HEK293 (cell line): ENCODE measurements around the gene WWOX.

Source experiments
- CTCF ChIA-PET: fragments of 350-600 bp; formaldehyde crosslinking; extraction: SDS; loops from one replicate; lab custom pipeline; 2021; ENCODE audit warnings: antibody characterized with exemption; lab: Yijun Ruan, JAX
- POLR2A ChIA-PET: fragments of 300-600 bp; formaldehyde crosslinking; extraction: SDS; loops from one replicate; lab custom pipeline; 2020; ENCODE audit warnings: antibody characterized with exemption, inconsistent platforms; lab: Yijun Ruan, JAX
- H3K27ac ChIP-seq: fragments of 200-500 bp; sonication (Bioruptor generic); 2 replicates; pipeline ENCODE4 v1.5.1; 2014; ENCODE audit warnings: low read depth, low read length, control low read depth, inconsistent platforms; ENCODE audit errors: extremely low read depth
- H3K36me3 ChIP-seq, 2 experiments: fragments of 200-500 bp in 1 of 2; sonication (Bioruptor generic) in 1 of 2; 1 replicate in 1 of 2; 2 replicates in 1 of 2; pipeline ENCODE4 v1.5.1; 2014 to 2017; ENCODE audit warnings: inconsistent platforms in 2 of 2, low read length in 2 of 2; ENCODE audit not compliant: control insufficient read depth in 2 of 2, insufficient read depth in 1 of 2
- H3K4me1 ChIP-seq: fragments of 200-500 bp; sonication (Bioruptor generic); 2 replicates; pipeline ENCODE4 v1.5.1; 2014; ENCODE audit warnings: mild to moderate bottlenecking, low read length, inconsistent platforms; ENCODE audit not compliant: control insufficient read depth, insufficient read depth
- H3K4me3 ChIP-seq: 2 replicates; pipeline ENCODE4 v1.5.1; 2011; ENCODE audit warnings: low read depth, mild to moderate bottlenecking, control low read depth, low read length, moderate library complexity
- H3K9me3 ChIP-seq: fragments of 200-500 bp; sonication (Bioruptor generic); 2 replicates; pipeline ENCODE4 v1.5.1; 2014; ENCODE audit warnings: low read depth, low read length, inconsistent platforms; ENCODE audit not compliant: control insufficient read depth, insufficient read depth
- BCL11A ChIP-seq: fragments of 450-650 bp; formaldehyde crosslinking; IDR thresholded peaks from 2 replicates; pipeline ENCODE4 v1.5.1; 2016; ENCODE audit warnings: low read depth, missing biosample characterization, missing genetic modification characterization
- KLF7 ChIP-seq: fragments of 450-650 bp; formaldehyde crosslinking; IDR thresholded peaks from 2 replicates; pipeline ENCODE4 v1.5.1; 2016; ENCODE audit warnings: missing biosample characterization, missing genetic modification characterization, borderline replicate concordance
- PRDM1 ChIP-seq: fragments of 450-650 bp; formaldehyde crosslinking; IDR thresholded peaks from 2 replicates; pipeline ENCODE4; 2016; ENCODE audit warnings: missing biosample characterization, missing genetic modification characterization
- TRIM28 ChIP-seq: IDR thresholded peaks from 2 replicates; pipeline ENCODE4 v1.6.1; 2011; ENCODE audit warnings: low read length, control low read depth, borderline replicate concordance
- ZBTB20 ChIP-seq: fragments of 450-650 bp; formaldehyde crosslinking; IDR thresholded peaks from 2 replicates; pipeline ENCODE4 v1.5.1; 2016; ENCODE audit warnings: missing biosample characterization, missing genetic modification characterization
- ZFP41 ChIP-seq: fragments of 450-650 bp; formaldehyde crosslinking; IDR thresholded peaks from 2 replicates; pipeline ENCODE4 v1.5.1; 2016; ENCODE audit warnings: missing biosample characterization, missing genetic modification characterization, borderline replicate concordance
- ZNF112 ChIP-seq: fragments of 450-650 bp; formaldehyde crosslinking; IDR thresholded peaks from 2 replicates; pipeline ENCODE4 v1.5.0; 2017; ENCODE audit warnings: missing biosample characterization, missing genetic modification characterization
- ZNF155 ChIP-seq: fragments of 450-650 bp; formaldehyde crosslinking; IDR thresholded peaks from 2 replicates; pipeline ENCODE4 v1.5.1; 2016; ENCODE audit warnings: missing biosample characterization, missing genetic modification characterization
- ZNF366 ChIP-seq: fragments of 450-650 bp; formaldehyde crosslinking; conservative IDR thresholded peaks from 2 replicates; pipeline ENCODE4 v1.5.1; 2016; ENCODE audit warnings: missing biosample characterization, missing genetic modification characterization
- ZNF37A ChIP-seq: fragments of 450-650 bp; IDR thresholded peaks from 2 replicates; pipeline ENCODE4 v1.5.1; 2018; ENCODE audit warnings: missing biosample characterization, missing genetic modification characterization
- ZNF426 ChIP-seq: fragments of 450-650 bp; formaldehyde crosslinking; IDR thresholded peaks from 2 replicates; pipeline ENCODE4 v1.5.1; 2017; ENCODE audit warnings: missing biosample characterization, missing genetic modification characterization, mild to moderate bottlenecking, inconsistent platforms, moderate library complexity
- ZNF510 ChIP-seq: fragments of 450-650 bp; formaldehyde crosslinking; IDR thresholded peaks from 2 replicates; pipeline ENCODE4 v1.5.1; 2018; ENCODE audit warnings: mild to moderate bottlenecking, missing genetic modification characterization, missing biosample characterization; ENCODE audit not compliant: insufficient replicate concordance
- ZNF561 ChIP-seq: fragments of 450-650 bp; IDR thresholded peaks from 2 replicates; pipeline ENCODE4 v1.5.1; 2018; ENCODE audit warnings: missing biosample characterization, missing genetic modification characterization, borderline replicate concordance
- ZNF585B ChIP-seq: fragments of 450-650 bp; formaldehyde crosslinking; IDR thresholded peaks from 2 replicates; pipeline ENCODE4 v1.5.1; 2016; ENCODE audit warnings: missing biosample characterization, missing genetic modification characterization
- ZNF645 ChIP-seq: fragments of 450-650 bp; formaldehyde crosslinking; IDR thresholded peaks from 2 replicates; pipeline ENCODE4; 2016; ENCODE audit warnings: missing biosample characterization, missing genetic modification characterization
- ZNF791 ChIP-seq: fragments of 450-650 bp; formaldehyde crosslinking; IDR thresholded peaks from 2 replicates; pipeline ENCODE4 v1.5.1; 2016; ENCODE audit warnings: missing biosample characterization, missing genetic modification characterization
- TF ChIP-seq, protein P1 (sequence below): fragments of 450-650 bp; formaldehyde crosslinking; IDR thresholded peaks from 2 replicates; pipeline ENCODE4 v1.5.1; 2017; ENCODE audit warnings: missing biosample characterization, missing genetic modification characterization
- TF ChIP-seq, protein P2 (sequence below): fragments of 450-650 bp; formaldehyde crosslinking; IDR thresholded peaks from 2 replicates; pipeline ENCODE4 v1.5.1; 2016; ENCODE audit warnings: missing biosample characterization, missing genetic modification characterization, borderline replicate concordance
- TF ChIP-seq, protein P3 (sequence below): fragments of 450-650 bp; formaldehyde crosslinking; IDR thresholded peaks from 2 replicates; pipeline ENCODE4 v1.5.1; 2016; ENCODE audit warnings: missing biosample characterization, missing genetic modification characterization
- TF ChIP-seq, protein P4 (sequence below): fragments of 450-650 bp; formaldehyde crosslinking; IDR thresholded peaks from 2 replicates; pipeline ENCODE4 v1.5.1; 2017; ENCODE audit warnings: missing biosample characterization, mild to moderate bottlenecking, missing genetic modification characterization, moderate library complexity
- TF ChIP-seq, protein P5 (sequence below): fragments of 450-650 bp; formaldehyde crosslinking; IDR thresholded peaks from 2 replicates; pipeline ENCODE4 v1.5.1; 2016; ENCODE audit warnings: missing biosample characterization, missing genetic modification characterization, low read depth
- TF ChIP-seq, protein P6 (sequence below): fragments of 450-650 bp; formaldehyde crosslinking; IDR thresholded peaks from 2 replicates; pipeline ENCODE4 v1.5.1; 2016; ENCODE audit warnings: missing biosample characterization, missing genetic modification characterization, borderline replicate concordance

WWOX gene

DNA sequence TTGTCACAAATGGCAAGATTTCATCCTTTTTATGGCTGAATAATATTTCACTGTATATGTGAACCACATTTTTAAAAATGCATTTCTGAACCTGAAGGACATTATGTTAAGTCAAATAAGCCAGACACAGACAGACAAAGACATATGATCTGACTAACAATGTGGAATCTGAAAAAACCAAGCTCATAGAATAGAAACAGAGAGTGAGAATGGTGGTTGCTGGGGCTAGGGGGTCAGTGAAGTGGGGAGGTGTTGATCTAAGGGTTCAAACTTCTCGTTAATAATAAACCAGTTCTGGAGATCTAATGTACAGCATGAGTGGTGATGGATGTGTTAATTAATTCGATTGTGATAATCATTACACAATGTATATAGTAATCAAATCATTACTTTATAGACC, 475.1 kb downstream of the WWOX start:
- H3K4me1 ChIP-seq = no peaks in the 10 kb centered on the region
- H3K9me3 ChIP-seq = no peaks in the 10 kb centered on the region
- POLR2A ChIA-PET = no interaction called here
- no peaks in the 10 kb centered on the region for H3K36me3 ChIP-seq
- TF ChIP-seq PRDM1 (tag by site-specific recombination) (no peak), TRIM28 (no peak), ZNF366 (tag by site-specific recombination) (no peak), ZNF585B (tag by site-specific recombination) (no peak), ZNF37A (tag by site-specific recombination) (no peak), ZNF791 (tag by site-specific recombination) (no peak), BCL11A (tag by site-specific recombination) (no peak), ZNF645 (tag by site-specific recombination) (no peak), ZBTB20 (tag by site-specific recombination) (no peak), ZNF426 (tag by site-specific recombination) (no peak), ZFP41 (no peak), ZNF112 (no peak), ZNF510 (tag by site-specific recombination) (no peak), ZNF155 (tag by site-specific recombination) (no peak)
- TF ChIP-seq, protein P1, sequence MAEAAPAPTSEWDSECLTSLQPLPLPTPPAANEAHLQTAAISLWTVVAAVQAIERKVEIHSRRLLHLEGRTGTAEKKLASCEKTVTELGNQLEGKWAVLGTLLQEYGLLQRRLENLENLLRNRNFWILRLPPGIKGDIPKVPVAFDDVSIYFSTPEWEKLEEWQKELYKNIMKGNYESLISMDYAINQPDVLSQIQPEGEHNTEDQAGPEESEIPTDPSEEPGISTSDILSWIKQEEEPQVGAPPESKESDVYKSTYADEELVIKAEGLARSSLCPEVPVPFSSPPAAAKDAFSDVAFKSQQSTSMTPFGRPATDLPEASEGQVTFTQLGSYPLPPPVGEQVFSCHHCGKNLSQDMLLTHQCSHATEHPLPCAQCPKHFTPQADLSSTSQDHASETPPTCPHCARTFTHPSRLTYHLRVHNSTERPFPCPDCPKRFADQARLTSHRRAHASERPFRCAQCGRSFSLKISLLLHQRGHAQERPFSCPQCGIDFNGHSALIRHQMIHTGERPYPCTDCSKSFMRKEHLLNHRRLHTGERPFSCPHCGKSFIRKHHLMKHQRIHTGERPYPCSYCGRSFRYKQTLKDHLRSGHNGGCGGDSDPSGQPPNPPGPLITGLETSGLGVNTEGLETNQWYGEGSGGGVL (tag by site-specific recombination) = no peak
- TF ChIP-seq, protein P2, sequence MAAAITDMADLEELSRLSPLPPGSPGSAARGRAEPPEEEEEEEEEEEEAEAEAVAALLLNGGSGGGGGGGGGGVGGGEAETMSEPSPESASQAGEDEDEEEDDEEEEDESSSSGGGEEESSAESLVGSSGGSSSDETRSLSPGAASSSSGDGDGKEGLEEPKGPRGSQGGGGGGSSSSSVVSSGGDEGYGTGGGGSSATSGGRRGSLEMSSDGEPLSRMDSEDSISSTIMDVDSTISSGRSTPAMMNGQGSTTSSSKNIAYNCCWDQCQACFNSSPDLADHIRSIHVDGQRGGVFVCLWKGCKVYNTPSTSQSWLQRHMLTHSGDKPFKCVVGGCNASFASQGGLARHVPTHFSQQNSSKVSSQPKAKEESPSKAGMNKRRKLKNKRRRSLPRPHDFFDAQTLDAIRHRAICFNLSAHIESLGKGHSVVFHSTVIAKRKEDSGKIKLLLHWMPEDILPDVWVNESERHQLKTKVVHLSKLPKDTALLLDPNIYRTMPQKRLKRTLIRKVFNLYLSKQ (tag by site-specific recombination) = no peak
- TF ChIP-seq, protein P3, sequence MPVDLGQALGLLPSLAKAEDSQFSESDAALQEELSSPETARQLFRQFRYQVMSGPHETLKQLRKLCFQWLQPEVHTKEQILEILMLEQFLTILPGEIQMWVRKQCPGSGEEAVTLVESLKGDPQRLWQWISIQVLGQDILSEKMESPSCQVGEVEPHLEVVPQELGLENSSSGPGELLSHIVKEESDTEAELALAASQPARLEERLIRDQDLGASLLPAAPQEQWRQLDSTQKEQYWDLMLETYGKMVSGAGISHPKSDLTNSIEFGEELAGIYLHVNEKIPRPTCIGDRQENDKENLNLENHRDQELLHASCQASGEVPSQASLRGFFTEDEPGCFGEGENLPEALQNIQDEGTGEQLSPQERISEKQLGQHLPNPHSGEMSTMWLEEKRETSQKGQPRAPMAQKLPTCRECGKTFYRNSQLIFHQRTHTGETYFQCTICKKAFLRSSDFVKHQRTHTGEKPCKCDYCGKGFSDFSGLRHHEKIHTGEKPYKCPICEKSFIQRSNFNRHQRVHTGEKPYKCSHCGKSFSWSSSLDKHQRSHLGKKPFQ (tag by site-specific recombination) = no peak
- H3K4me3 ChIP-seq = no peak overlapping the region
- H3K27ac ChIP-seq = no peak overlapping the region
- CTCF ChIA-PET = interaction anchor here (0.7 kb wide), 1 partner anchor 18 kb away, joined by 3 read pairs; no protein-coding TSS in a partner anchor

DNA sequence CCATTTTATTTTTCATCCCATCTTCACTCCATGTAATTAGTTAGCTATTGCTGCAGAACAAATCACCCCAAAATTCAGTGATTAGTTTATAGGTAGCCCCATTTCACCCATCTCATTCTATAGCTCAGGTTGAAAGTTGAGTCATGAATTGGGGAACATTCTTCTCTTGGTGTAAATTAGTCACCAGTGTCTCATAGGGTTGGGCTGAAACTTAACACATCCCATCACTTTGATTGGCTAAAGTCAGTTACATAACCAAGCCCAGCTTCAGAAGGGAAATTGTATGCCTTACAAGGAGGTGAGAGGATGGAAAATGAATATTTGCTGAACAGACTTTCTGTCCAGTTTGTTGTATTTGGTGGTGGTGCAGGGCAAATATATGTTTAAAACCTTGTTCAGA, 477.5 kb downstream of the WWOX start:
- CTCF ChIA-PET = no interaction called here

More for the DNA sequence above, 477.5 kb downstream of the WWOX start:
- H3K4me3 ChIP-seq = no peak overlapping the region
- TF ChIP-seq, protein P4, sequence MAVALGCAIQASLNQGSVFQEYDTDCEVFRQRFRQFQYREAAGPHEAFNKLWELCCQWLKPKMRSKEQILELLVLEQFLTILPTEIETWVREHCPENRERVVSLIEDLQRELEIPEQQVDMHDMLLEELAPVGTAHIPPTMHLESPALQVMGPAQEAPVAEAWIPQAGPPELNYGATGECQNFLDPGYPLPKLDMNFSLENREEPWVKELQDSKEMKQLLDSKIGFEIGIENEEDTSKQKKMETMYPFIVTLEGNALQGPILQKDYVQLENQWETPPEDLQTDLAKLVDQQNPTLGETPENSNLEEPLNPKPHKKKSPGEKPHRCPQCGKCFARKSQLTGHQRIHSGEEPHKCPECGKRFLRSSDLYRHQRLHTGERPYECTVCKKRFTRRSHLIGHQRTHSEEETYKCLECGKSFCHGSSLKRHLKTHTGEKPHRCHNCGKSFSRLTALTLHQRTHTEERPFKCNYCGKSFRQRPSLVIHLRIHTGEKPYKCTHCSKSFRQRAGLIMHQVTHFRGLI (tag by site-specific recombination) = 0 out of 2 replicates have a peak, but pooled peaks have one; percentile 31
- TF ChIP-seq, protein P5, sequence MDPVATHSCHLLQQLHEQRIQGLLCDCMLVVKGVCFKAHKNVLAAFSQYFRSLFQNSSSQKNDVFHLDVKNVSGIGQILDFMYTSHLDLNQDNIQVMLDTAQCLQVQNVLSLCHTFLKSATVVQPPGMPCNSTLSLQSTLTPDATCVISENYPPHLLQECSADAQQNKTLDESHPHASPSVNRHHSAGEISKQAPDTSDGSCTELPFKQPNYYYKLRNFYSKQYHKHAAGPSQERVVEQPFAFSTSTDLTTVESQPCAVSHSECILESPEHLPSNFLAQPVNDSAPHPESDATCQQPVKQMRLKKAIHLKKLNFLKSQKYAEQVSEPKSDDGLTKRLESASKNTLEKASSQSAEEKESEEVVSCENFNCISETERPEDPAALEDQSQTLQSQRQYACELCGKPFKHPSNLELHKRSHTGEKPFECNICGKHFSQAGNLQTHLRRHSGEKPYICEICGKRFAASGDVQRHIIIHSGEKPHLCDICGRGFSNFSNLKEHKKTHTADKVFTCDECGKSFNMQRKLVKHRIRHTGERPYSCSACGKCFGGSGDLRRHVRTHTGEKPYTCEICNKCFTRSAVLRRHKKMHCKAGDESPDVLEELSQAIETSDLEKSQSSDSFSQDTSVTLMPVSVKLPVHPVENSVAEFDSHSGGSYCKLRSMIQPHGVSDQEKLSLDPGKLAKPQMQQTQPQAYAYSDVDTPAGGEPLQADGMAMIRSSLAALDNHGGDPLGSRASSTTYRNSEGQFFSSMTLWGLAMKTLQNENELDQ (tag by site-specific recombination) = no peak
- TF ChIP-seq ZNF561 (tag by site-specific recombination) (no peak), KLF7 (tag by site-specific recombination) (no peak)
- TF ChIP-seq, protein P6, sequence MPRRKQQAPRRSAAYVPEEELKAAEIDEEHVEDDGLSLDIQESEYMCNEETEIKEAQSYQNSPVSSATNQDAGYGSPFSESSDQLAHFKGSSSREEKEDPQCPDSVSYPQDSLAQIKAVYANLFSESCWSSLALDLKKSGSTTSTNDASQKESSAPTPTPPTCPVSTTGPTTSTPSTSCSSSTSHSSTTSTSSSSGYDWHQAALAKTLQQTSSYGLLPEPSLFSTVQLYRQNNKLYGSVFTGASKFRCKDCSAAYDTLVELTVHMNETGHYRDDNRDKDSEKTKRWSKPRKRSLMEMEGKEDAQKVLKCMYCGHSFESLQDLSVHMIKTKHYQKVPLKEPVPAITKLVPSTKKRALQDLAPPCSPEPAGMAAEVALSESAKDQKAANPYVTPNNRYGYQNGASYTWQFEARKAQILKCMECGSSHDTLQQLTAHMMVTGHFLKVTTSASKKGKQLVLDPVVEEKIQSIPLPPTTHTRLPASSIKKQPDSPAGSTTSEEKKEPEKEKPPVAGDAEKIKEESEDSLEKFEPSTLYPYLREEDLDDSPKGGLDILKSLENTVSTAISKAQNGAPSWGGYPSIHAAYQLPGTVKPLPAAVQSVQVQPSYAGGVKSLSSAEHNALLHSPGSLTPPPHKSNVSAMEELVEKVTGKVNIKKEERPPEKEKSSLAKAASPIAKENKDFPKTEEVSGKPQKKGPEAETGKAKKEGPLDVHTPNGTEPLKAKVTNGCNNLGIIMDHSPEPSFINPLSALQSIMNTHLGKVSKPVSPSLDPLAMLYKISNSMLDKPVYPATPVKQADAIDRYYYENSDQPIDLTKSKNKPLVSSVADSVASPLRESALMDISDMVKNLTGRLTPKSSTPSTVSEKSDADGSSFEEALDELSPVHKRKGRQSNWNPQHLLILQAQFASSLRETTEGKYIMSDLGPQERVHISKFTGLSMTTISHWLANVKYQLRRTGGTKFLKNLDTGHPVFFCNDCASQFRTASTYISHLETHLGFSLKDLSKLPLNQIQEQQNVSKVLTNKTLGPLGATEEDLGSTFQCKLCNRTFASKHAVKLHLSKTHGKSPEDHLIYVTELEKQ (tag by site-specific recombination) = no peak
- POLR2A ChIA-PET = no interaction called here
- H3K4me1 ChIP-seq = no peaks in the 10 kb centered on the region
- no peak overlapping the region for H3K27ac ChIP-seq
- H3K9me3 ChIP-seq = no peaks in the 10 kb centered on the region
- no peaks in the 10 kb centered on the region for H3K36me3 ChIP-seq
